Upper lobe of left lung (tissue), 4 donors: ENCODE measurements around the gene ZNF860.

Experiments
- CTCF ChIP-seq, 6 experiments: fragments of 450-650 bp in 4 of 6; fragments of 200-600 bp in 2 of 6; sonication (generic) in 2 of 6; IDR thresholded peaks; one replicate each; pipeline ENCODE4 v1.5.1; 2016 to 2019; ENCODE audit warnings: antibody characterized with exemption in 6 of 6
- EP300 ChIP-seq, 4 donors: sonication (generic); formaldehyde crosslinking; IDR thresholded peaks; one replicate each; pipeline ENCODE4 v1.5.1; 2017; ENCODE audit warnings: antibody characterized with exemption in 4 of 4, control low read depth in 2 of 4
- POLR2A ChIP-seq, 4 donors: fragments of 450-650 bp; IDR thresholded peaks; one replicate each; pipeline ENCODE4 v1.5.1; 2016 to 2017; ENCODE audit warnings: antibody characterized with exemption in 4 of 4, mild to moderate bottlenecking in 2 of 4
- POLR2AphosphoS5 ChIP-seq, 2 donors: sonication (generic); formaldehyde crosslinking; IDR thresholded peaks; one replicate each; pipeline ENCODE4 v1.5.1; 2017; ENCODE audit warnings: antibody characterized with exemption in 2 of 2

- no peak for TF ChIP-seq CTCF (IDR thresholded peaks at IDR 0.05)
- TF ChIP-seq POLR2A (IDR thresholded peaks at IDR 0.05), result no peak
- no peak for TF ChIP-seq POLR2AphosphoS5 (IDR thresholded peaks at IDR 0.05)
- no peak for TF ChIP-seq EP300 (IDR thresholded peaks at IDR 0.05)
Measured at GRCh38 chr3:31942446-31942845, 39.1 kb upstream of the ZNF860 start.
